OCI-LY7 (cell line): ENCODE results near the gene CPHXL2. TPM values are rescaled to one million over a fixed set of nuclear protein-coding genes. Genes with fewer than 3 reads are reported as not detected.

Experiments used
- BruUV-seq: library from RNA; stranded (reverse); fragments of 400-500 nt; replicated peaks from 2 replicates; lab custom pipeline; 2021; lab: Mats Ljungman, UMichigan
- CTCF ChIA-PET: fragments of 300-600 bp; sonication (Branson Sonifier 250); formaldehyde crosslinking; loops from one replicate; lab custom pipeline; 2022; ENCODE audit warnings: antibody characterized with exemption; ENCODE audit not compliant: unreplicated experiment; lab: Charles Lee
- POLR2A ChIA-PET: fragments of 300-600 bp; sonication (Branson Sonifier 250); formaldehyde crosslinking; loops from one replicate; lab custom pipeline; 2022; ENCODE audit warnings: antibody characterized with exemption; lab: Charles Lee
- DNase-seq: peaks from one replicate; pipeline ENCODE4 v3.0.0-alpha.2; 2015; ENCODE audit warnings: low spot score
- H2AFZ ChIP-seq: fragments of 200-600 bp; sonication (generic), shearing (Covaris generic); 2 replicates; pipeline ENCODE4 v1.6.1; 2014; ENCODE audit warnings: mild to moderate bottlenecking, antibody characterized with exemption, low read length, moderate library complexity
- H3K27ac ChIP-seq: fragments of 200-600 bp; sonication (generic); 2 replicates; pipeline ENCODE4 v1.5.1; 2014; ENCODE audit warnings: mixed run types, low read depth, mild to moderate bottlenecking, moderate library complexity, low read length, inconsistent platforms; ENCODE audit not compliant: poor library complexity, severe bottlenecking
- H3K36me3 ChIP-seq: fragments of 200-600 bp; sonication (generic); 2 replicates; pipeline ENCODE4 v1.6.1; 2014; ENCODE audit warnings: mild to moderate bottlenecking, antibody characterized with exemption, low read length, moderate library complexity, mixed read lengths; ENCODE audit not compliant: insufficient read depth
- H3K4me1 ChIP-seq: fragments of 200-600 bp; sonication (generic); 2 replicates; pipeline ENCODE4 v1.5.1; 2014; ENCODE audit warnings: mild to moderate bottlenecking, low read length; ENCODE audit not compliant: insufficient read depth, poor library complexity, severe bottlenecking
- H3K4me2 ChIP-seq: fragments of 200-600 bp; sonication (generic); 2 replicates; pipeline ENCODE4 v1.6.1; 2014; ENCODE audit warnings: mild to moderate bottlenecking, low read length
- H3K4me3 ChIP-seq: fragments of 200-600 bp; sonication (generic); 2 replicates; pipeline ENCODE4 v1.5.1; 2014; ENCODE audit warnings: mild to moderate bottlenecking, low read depth, low read length; ENCODE audit not compliant: poor library complexity, severe bottlenecking
- H3K79me2 ChIP-seq: fragments of 200-600 bp; sonication (generic); 2 replicates; pipeline ENCODE4 v1.6.1; 2016; ENCODE audit warnings: low read depth, mild to moderate bottlenecking, low read length, moderate library complexity, mixed read lengths; ENCODE audit not compliant: insufficient read depth
- H3K9me2 ChIP-seq: fragments of 200-600 bp; sonication (generic); 2 replicates; pipeline ENCODE4 v1.6.1; 2016; ENCODE audit warnings: mild to moderate bottlenecking, low read length, mixed read lengths; ENCODE audit not compliant: insufficient read depth
- H3K9me3 ChIP-seq: fragments of 200-600 bp; sonication (generic); 2 replicates; pipeline ENCODE4 v1.6.1; 2014; ENCODE audit warnings: mild to moderate bottlenecking, mixed run types, low read length, mixed read lengths
- H4K20me1 ChIP-seq: fragments of 200-600 bp; sonication (generic); 2 replicates; pipeline ENCODE4 v1.6.1; 2014; ENCODE audit warnings: mild to moderate bottlenecking, antibody characterized with exemption, low read length, moderate library complexity, mixed read lengths; ENCODE audit not compliant: insufficient read depth
- EZH2phosphoT487 ChIP-seq: fragments of 200-600 bp; sonication (generic); IDR thresholded peaks from 2 replicates; pipeline ENCODE4 v1.6.1; 2018; ENCODE audit warnings: low read depth, borderline replicate concordance, mild to moderate bottlenecking, mixed run types, antibody characterized with exemption, low read length, moderate library complexity, mixed read lengths
- intact Hi-C: fragments of 100-400 bp; cut with micrococcal nuclease; formaldehyde crosslinking; loops from one replicate; pipeline ENCODE4 v1.10.0; 2022; ENCODE audit not compliant: unreplicated experiment
- total RNA-seq, 2 experiments: library from RNA; depleted of rRNA in 1 of 2; stranded (reverse); fragments of >200 nt in 1 of 2; shearing (Covaris generic) in 1 of 2; gene quantifications; 2 replicates each; pipeline ENCODE4 v1.2.3, GENCODE V29; 2014 to 2022
- TF ChIP-seq, protein P1 (sequence below): fragments of 200-600 bp; sonication (generic); conservative IDR thresholded peaks from 2 replicates; pipeline ENCODE4 v1.5.1; 2014; ENCODE audit warnings: mild to moderate bottlenecking, antibody characterized with exemption, low read length, moderate library complexity, mixed read lengths

The CPHXL2 gene
- total RNA-seq, 2 experiments from 2014 or later: not detected

DNA sequence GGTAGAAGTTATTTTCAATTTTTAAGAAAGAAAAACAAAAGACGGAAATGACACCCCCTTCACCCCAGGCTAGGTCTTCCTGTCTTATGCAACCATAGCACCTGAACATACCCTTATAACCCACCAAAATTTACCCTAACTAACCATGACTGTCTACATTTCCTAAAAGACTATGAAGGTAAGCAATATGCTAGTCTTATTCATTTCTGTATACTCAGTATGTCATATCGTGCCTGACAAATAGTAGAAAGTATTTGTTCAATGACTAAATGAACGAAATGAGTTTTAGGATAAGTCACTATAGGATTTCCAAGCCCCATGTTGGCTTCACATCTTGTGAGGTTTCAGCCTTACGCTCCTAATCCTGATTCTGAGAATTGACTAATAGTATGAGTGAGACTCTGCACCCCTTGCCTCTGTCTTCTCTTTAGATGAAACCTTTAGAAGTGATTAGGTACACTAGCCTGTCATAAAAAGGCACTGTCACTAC lies 60.2 kb downstream of the CPHXL2 start:
- no peak for DNase-seq
- TF ChIP-seq, protein P1, sequence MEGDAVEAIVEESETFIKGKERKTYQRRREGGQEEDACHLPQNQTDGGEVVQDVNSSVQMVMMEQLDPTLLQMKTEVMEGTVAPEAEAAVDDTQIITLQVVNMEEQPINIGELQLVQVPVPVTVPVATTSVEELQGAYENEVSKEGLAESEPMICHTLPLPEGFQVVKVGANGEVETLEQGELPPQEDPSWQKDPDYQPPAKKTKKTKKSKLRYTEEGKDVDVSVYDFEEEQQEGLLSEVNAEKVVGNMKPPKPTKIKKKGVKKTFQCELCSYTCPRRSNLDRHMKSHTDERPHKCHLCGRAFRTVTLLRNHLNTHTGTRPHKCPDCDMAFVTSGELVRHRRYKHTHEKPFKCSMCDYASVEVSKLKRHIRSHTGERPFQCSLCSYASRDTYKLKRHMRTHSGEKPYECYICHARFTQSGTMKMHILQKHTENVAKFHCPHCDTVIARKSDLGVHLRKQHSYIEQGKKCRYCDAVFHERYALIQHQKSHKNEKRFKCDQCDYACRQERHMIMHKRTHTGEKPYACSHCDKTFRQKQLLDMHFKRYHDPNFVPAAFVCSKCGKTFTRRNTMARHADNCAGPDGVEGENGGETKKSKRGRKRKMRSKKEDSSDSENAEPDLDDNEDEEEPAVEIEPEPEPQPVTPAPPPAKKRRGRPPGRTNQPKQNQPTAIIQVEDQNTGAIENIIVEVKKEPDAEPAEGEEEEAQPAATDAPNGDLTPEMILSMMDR: no peak
- TF ChIP-seq EZH2phosphoT487: no peak
- Histone ChIP-seq H3K4me2 (no peak overlapping the region), H3K4me3 (no peak overlapping the region), H3K4me1 (peaks cover 11% of the 10 kb centered on the region), H3K27ac (no peak overlapping the region), H3K36me3 (peaks cover 89% of the 10 kb centered on the region), H3K9me2 (no peaks in the 10 kb centered on the region), H4K20me1 (no peaks in the 10 kb centered on the region), H3K9me3 (no peaks in the 10 kb centered on the region), H3K79me2 (peaks cover 9% of the 10 kb centered on the region; the same call in 1 of the 2 replicates), H2AFZ (no peak overlapping the region)
- ChIA-PET CTCF (no interaction called here), POLR2A (interaction anchor here (1.2 kb wide), 1 partner anchor 33 kb away, joined by 3 read pairs; no protein-coding TSS in a partner anchor)
- no TSS peak for BruUV-seq
- intact Hi-C loops: no loop called here

- H3K9me3 ChIP-seq: no peaks in the 10 kb centered on the region
- no peak overlapping the region for H2AFZ ChIP-seq
- no peaks in the 10 kb centered on the region for H4K20me1 ChIP-seq
- ChIA-PET POLR2A (interaction anchor here (0.7 to 0.8 kb wide), 2 partner anchors 9 to 22 kb away, joined by 3 read pairs; no protein-coding TSS in a partner anchor), CTCF (interaction anchor here (1.0 kb wide), 1 partner anchor 60 kb away, joined by 3 read pairs; no protein-coding TSS in a partner anchor)
- BruUV-seq: no TSS peak
- H3K4me1 ChIP-seq: peaks cover 2% of the 10 kb centered on the region
- no peak for DNase-seq
- H3K4me3 ChIP-seq: no peak overlapping the region
- no peak overlapping the region for H3K27ac ChIP-seq
- TF ChIP-seq, protein P1: no peak
- no peak for TF ChIP-seq EZH2phosphoT487
- no peaks in the 10 kb centered on the region for H3K79me2 ChIP-seq
- H3K9me2 ChIP-seq: no peaks in the 10 kb centered on the region
- H3K36me3 ChIP-seq: peaks cover 98% of the 10 kb centered on the region
- no peak overlapping the region for H3K4me2 ChIP-seq
- intact Hi-C loops: no loop called here
These were observed 61.2 kb downstream of the CPHXL2 start for GRCh38 chr16:75615619-75616018.
